ENCODE measurements around the gene ATP11A.
"Not testable (repeated sequence)": the region's sequence is repeated elsewhere in the genome, so short reads cannot be mapped to it uniquely, and the experiment has no call there.

The ATP11A gene

GRCh38 chr13:112867301-112867711 is 177.5 kb downstream of the ATP11A start:
- no peak overlapping the region for H3K4me3 ChIP-seq (ENCODE audit: low read depth, low read length)
- in situ Hi-C loops (cut with HindIII; ENCODE audit: low sequenced_read_pairs), result no loop called here
- no peak for TF ChIP-seq CTCF (IDR thresholded peaks at IDR 0.05; ENCODE audit: low read depth, low read length)
- DNase-seq (ENCODE audit: low read depth, low spot score), result no peak

- in situ Hi-C loops (cut with HindIII; ENCODE audit: low sequenced_read_pairs), result no loop called here
- H3K4me3 ChIP-seq (ENCODE audit: low read depth, low read length), result no peak overlapping the region
- TF ChIP-seq CTCF (IDR thresholded peaks at IDR 0.05; ENCODE audit: low read depth, low read length), result no peak
- DNase-seq (ENCODE audit: low read depth, low spot score), result no peak
Observed at GRCh38 chr13:112868308-112868707, 178.5 kb downstream of the ATP11A start.

GRCh38 chr13:112869202-112870050 is 179.6 kb downstream of the ATP11A start:
- in situ Hi-C loops (cut with HindIII; ENCODE audit: low sequenced_read_pairs), result no loop called here
- TF ChIP-seq CTCF (IDR thresholded peaks at IDR 0.05; ENCODE audit: low read depth, low read length), result no peak
- DNase-seq (ENCODE audit: low read depth, low spot score), result no peak
- no peak overlapping the region for H3K4me3 ChIP-seq (ENCODE audit: low read depth, low read length)

GRCh38 chr13:112870051-112870331 is 180.2 kb downstream of the ATP11A start:
- no peak for TF ChIP-seq CTCF (IDR thresholded peaks at IDR 0.05; ENCODE audit: low read depth, low read length)

GRCh38 chr13:112870737-112871287 is 181.0 kb downstream of the ATP11A start:
- in situ Hi-C loops (cut with HindIII; ENCODE audit: low sequenced_read_pairs), result no loop called here
- DNase-seq (ENCODE audit: low read depth, low spot score), result no peak
- no peak overlapping the region for H3K4me3 ChIP-seq (ENCODE audit: low read depth, low read length)
- TF ChIP-seq CTCF (IDR thresholded peaks at IDR 0.05; ENCODE audit: low read depth, low read length), result no peak

More at GRCh38 chr13:112870051-112870331, 180.2 kb downstream of the ATP11A start:
- in situ Hi-C loops (cut with HindIII; ENCODE audit: low sequenced_read_pairs), result no loop called here
- DNase-seq (ENCODE audit: low read depth, low spot score), result no peak
- no peak overlapping the region for H3K4me3 ChIP-seq (ENCODE audit: low read depth, low read length)

- in situ Hi-C loops (cut with HindIII; ENCODE audit: low sequenced_read_pairs), result no loop called here
- no peak for DNase-seq (ENCODE audit: low read depth, low spot score)
- TF ChIP-seq CTCF (IDR thresholded peaks at IDR 0.05; ENCODE audit: low read depth, low read length), result no peak
Observed at GRCh38 chr13:112871742-112872141, 181.9 kb downstream of the ATP11A start.

GRCh38 chr13:112872657-112873631 is 183.1 kb downstream of the ATP11A start:
- DNase-seq (ENCODE audit: low read depth, low spot score); in situ Hi-C loops (cut with HindIII; ENCODE audit: low sequenced_read_pairs); H3K4me3 ChIP-seq (ENCODE audit: low read depth, low read length): not testable (repeated sequence)

More at GRCh38 chr13:112871742-112872141, 181.9 kb downstream of the ATP11A start:
- no peak overlapping the region for H3K4me3 ChIP-seq (ENCODE audit: low read depth, low read length)

Data from astrocyte of the spinal cord (primary cell).